ENCODE data around the gene CLSTN2.
"Not testable (repeated sequence)": the region's sequence is repeated elsewhere in the genome, so short reads cannot be mapped to it uniquely, and the experiment has no call there.

Gene CLSTN2

GRCh38 chr3:140394488-140395133 is 459.6 kb downstream of the CLSTN2 start:
- no peak for DNase-seq

GRCh38 chr3:140395134-140396075 is 460.4 kb downstream of the CLSTN2 start:
- no peak for DNase-seq

DNA sequence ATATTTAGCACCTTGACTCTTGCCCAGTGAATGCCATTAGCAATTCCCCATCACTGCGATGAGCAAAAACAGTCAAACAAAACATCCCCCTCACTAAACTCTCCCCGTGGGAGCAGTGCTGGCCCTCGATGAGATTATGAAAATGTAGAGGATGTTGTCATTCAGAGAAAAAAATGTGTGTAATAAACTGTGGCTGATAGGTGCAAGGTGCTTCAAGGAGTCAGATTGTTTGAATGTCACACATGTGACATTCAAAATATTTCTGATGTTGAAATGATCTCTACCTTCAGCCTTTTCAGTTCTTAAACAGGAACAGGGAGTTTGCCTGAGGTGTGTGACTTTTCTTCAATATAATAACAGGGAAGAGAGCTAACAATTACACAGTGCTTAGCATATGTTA is 461.1 kb downstream of the CLSTN2 start:
- no peak for DNase-seq

GRCh38 chr3:140397847-140398246 is 462.9 kb downstream of the CLSTN2 start:
- DNase-seq, result no peak

DNA sequence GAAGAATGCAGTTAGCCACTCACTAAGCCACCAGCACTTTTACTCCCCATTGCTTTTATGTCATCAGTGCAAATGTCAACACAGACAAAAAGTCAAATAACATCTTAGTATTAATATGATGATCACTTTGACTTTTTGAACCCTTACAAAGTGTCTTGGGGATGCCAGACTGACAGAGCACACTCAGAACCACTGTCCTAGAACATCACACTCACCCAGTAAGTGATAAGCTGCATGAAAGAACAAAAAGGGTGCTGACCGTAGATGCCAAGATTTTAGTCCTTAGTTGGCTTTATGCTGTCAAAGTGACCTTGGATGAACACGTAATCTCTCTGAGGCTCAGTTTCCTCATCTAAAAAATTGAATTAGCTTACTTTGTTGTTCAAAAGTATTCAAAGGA is 463.4 kb downstream of the CLSTN2 start:
- no peak for DNase-seq

GRCh38 chr3:140399871-140400270 is 464.9 kb downstream of the CLSTN2 start:
- DNase-seq, result no peak

DNA sequence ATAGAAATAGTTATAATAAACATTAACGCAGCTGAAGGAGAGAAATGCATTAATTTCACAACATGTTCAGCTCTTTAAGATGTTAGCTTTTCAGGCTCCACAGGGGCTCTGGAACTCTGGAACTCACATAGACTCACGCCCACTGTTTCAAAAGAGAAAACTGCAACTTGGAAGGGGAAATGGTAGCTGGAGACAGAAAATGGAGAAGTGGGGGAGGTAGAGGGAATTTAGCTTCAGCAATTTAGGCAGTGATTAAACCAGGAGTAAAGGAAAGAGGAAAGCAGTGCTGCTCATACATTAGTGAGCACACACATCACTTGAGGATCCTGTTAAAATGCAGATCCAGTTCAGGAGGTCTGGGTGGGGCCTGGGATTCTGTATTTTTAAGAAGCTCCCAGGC is 468.1 kb downstream of the CLSTN2 start:
- DNase-seq, result no peak

GRCh38 chr3:140403608-140404007 is 468.6 kb downstream of the CLSTN2 start:
- DNase-seq, result no peak

GRCh38 chr3:140406655-140407054 is 471.7 kb downstream of the CLSTN2 start:
- no peak for DNase-seq

DNA sequence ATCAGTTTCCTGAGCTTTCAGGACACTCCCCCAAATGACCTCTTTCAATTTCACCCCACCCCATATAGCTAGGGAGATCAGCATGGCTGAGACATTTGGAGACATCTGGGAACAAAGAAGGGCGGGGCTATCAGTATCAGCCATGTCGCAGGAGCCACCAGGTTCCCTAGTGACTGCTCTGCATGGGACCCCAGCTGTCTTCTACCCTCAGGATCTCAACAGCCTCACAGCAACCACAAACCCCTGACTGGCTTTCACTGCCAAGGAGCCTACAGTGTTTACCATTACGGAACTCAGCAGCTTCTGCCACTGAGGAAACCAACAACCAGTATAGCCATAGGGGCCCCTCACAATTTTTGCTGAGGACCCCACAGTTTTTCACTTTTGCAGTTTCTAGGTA is 473.3 kb downstream of the CLSTN2 start:
- no peak for DNase-seq

- DNase-seq, result no peak
These were observed 481.7 kb downstream of the CLSTN2 start for GRCh38 chr3:140416666-140417065.

- no peak for DNase-seq
These were observed 485.8 kb downstream of the CLSTN2 start for GRCh38 chr3:140420621-140421357.

DNA sequence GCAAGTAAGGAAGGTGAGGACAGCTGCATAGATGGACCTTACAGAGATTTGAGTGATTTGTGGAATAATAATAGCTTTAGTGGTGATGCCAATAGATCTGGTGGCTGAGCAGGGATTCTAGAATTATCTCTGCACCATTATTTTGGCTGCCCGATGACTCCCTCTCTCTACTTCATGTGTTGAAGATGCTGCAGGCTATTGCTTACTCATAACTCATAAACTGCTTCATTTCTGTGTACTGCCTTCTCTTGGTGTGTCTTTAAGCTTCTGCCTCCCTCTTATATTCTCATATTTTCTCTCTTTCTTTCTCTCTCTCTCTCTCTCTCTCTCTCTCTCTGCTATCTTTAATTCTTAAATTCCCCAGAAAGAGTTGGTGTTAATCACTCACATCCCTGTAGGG is 486.9 kb downstream of the CLSTN2 start:
- no peak for DNase-seq

DNA sequence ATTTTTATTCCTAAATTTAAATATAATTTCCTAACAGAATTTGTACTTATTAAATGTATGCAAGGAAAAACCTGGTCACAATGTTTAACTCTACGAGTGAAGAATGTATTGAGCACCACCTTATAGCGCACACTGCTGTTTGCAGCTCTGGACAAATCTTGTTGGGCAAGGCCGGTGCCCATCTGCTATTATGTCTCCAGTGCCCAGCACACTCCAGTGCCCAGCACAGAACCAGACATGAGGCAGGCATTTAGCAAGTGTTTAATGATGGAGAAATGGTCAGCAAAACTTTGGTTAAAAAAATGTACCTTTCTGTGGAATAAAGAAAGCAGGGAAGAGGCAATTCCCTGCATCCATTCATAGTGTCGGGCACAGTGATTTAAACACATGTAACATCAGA is 488.2 kb downstream of the CLSTN2 start:
- DNase-seq, result no peak

GRCh38 chr3:140423574-140423973 is 488.6 kb downstream of the CLSTN2 start:
- DNase-seq, result not testable (repeated sequence)

DNA sequence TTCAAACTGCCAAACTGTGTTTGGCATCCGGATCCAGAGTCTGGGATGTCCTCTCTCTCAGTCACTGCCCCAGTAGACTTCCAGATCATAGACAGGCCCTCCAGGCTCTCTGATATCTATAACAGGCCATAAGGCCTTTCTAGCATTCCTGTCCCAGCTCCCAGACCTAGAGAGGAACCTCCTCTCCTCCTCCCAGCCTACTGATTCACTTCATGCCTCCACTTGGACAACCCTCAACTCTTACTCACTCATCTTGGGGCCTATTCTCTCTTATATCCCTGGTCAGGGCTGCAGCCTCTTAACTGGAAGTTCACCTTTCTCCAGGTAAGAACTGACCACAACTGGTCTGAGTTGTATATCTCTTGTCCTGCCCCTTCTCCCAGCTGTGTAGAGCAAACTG is 489.2 kb downstream of the CLSTN2 start:
- DNase-seq, result no peak

- no peak for DNase-seq
These were observed 489.7 kb downstream of the CLSTN2 start for GRCh38 chr3:140424726-140425125.

GRCh38 chr3:140427786-140428185 is 492.8 kb downstream of the CLSTN2 start:
- no peak for DNase-seq

DNA sequence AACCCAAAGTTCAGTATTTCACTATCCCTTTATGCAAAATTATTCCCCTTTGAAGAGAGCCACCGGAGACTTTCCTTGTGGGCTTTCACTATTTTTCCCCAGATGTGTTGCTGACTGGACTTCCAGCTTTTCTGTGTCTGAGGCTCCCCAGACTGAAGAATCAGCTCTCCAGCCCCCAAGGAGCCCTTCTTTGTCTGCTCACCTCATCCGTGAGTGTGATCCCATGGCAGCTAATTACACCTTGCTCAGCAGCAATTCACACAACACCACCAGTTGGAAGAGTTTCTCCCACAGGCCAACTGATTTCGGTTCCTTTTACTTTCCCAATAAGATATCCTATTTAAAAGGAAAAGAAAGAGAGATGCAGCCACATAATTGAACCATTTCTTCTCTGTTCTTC is 493.4 kb downstream of the CLSTN2 start:
- DNase-seq, result no peak

DNA sequence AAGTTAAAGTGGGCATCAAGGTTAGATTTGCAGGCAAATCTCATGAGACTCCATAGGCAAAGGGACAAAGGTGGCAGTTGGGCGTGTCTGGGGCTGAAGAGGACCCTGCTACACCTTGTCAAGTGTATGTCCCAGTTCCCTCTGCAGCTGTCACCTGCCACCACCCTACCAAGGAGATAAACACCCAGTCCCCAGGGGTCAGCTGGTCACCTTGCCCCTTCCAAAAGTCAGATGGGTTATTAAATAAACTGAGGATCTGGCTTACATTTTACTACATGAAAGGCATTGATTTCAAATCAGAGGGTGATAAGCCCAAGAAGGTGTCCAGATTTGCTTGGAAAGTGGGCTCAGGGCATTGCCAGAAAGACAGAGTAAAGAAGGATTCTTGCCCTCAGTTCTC is 494.8 kb downstream of the CLSTN2 start:
- no peak for DNase-seq

DNA sequence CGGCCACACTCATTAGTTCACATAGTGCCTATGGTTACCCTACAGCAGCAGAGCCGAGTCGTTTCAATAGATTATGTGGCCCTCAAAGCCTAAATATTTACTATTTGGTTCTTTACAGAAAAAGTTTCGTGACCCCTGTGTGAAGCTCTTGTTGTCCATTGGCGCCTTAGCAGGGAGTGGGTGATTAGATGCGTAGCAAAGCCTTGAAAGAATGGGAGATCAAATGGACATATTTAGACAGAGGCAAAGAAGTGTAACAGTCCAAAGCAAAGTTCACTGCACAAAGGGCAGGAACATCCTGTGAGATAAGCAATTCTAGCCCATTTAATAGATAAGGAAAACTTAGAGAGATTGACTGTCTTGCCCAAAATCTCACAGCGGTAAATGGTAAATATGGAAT is 495.5 kb downstream of the CLSTN2 start:
- DNase-seq, result no peak

- DNase-seq, result no peak
These were observed 497.3 kb downstream of the CLSTN2 start for GRCh38 chr3:140432229-140432669.

- DNase-seq, result no peak
These were observed 498.4 kb downstream of the CLSTN2 start for GRCh38 chr3:140433431-140433830.

Measured in activated effector memory CD4-positive, alpha-beta T cell treated with Interleukin-2 at 50 U/mL for 16 hours (primary cell).